GM23338 (cell line): ENCODE results near the gene KIAA1549. TPM values are rescaled to one million over a fixed set of nuclear protein-coding genes. Genes with fewer than 3 reads are reported as not detected.

Experiments
- ATAC-seq: fragments of 200-7000 bp; cut with Tn5 transposase; 3 replicates; pipeline ENCODE4 v1.9.1; 2020
- DNase-seq: peaks from one replicate; pipeline ENCODE4 v3.0.0-alpha.2; 2015; ENCODE audit warnings: low spot score
- H2AFZ ChIP-seq: fragments of 200-600 bp; sonication (generic); 2 replicates; pipeline ENCODE4 v1.8.0; 2016; ENCODE audit warnings: antibody characterized with exemption, mild to moderate bottlenecking, moderate library complexity
- H3F3A ChIP-seq: fragments of 200-600 bp; sonication (generic); replicated peaks from 2 replicates; pipeline ENCODE4 v1.8.0; 2017; ENCODE audit warnings: antibody characterized with exemption, mixed run types, low read depth
- H3K27ac ChIP-seq: fragments of 200-600 bp; sonication (generic); 2 replicates; pipeline ENCODE4 v1.6.1; 2016; ENCODE audit warnings: low read depth
- H3K27me3 ChIP-seq: fragments of 200-600 bp; sonication (generic); 2 replicates; pipeline ENCODE4 v1.8.0; 2016; ENCODE audit warnings: mild to moderate bottlenecking, mixed run types, moderate library complexity; ENCODE audit not compliant: insufficient read depth
- H3K36me3 ChIP-seq: fragments of 200-600 bp; sonication (generic); 2 replicates; pipeline ENCODE4 v1.8.0; 2016; ENCODE audit warnings: mild to moderate bottlenecking; ENCODE audit not compliant: insufficient read depth
- H3K4me1 ChIP-seq: fragments of 200-600 bp; sonication (generic); 2 replicates; pipeline ENCODE4 v1.8.0; 2016; ENCODE audit warnings: mild to moderate bottlenecking, moderate library complexity; ENCODE audit not compliant: insufficient read depth
- H3K4me2 ChIP-seq: fragments of 200-600 bp; sonication (generic); 2 replicates; pipeline ENCODE4 v1.7.1; 2017; ENCODE audit warnings: mixed run types
- H3K4me3 ChIP-seq: fragments of 200-600 bp; sonication (generic); 2 replicates; pipeline ENCODE4 v1.6.1; 2016; ENCODE audit warnings: mixed run types
- H3K79me2 ChIP-seq: fragments of 200-600 bp; sonication (generic); replicated peaks from 2 replicates; pipeline ENCODE4 v1.8.0; 2017; ENCODE audit warnings: mild to moderate bottlenecking; ENCODE audit not compliant: insufficient read depth
- H3K9me2 ChIP-seq: fragments of 200-600 bp; sonication (generic); 2 replicates; pipeline ENCODE4 v1.8.0; 2017; ENCODE audit not compliant: insufficient read depth
- H4K20me1 ChIP-seq: fragments of 200-600 bp; sonication (generic); replicated peaks from 2 replicates; pipeline ENCODE4 v1.8.0; 2017; ENCODE audit warnings: mild to moderate bottlenecking; ENCODE audit not compliant: insufficient read depth
- H3K27ac Mint-ChIP-seq: 2 replicates; pipeline ENCODE4 v1.8.0; 2020; ENCODE audit warnings: inconsistent platforms, mild to moderate bottlenecking, moderate library complexity, mixed read lengths
- H3K27me3 Mint-ChIP-seq: 3 replicates; pipeline ENCODE4 v1.8.0; 2022; ENCODE audit warnings: low read depth, mild to moderate bottlenecking, moderate library complexity, mixed read lengths, inconsistent platforms; ENCODE audit not compliant: insufficient read depth, poor library complexity
- H3K36me3 Mint-ChIP-seq: 3 replicates; pipeline ENCODE4 v1.8.0; 2021; ENCODE audit warnings: low read depth, mild to moderate bottlenecking, inconsistent platforms, moderate library complexity, mixed read lengths
- H3K4me1 Mint-ChIP-seq: 3 replicates; pipeline ENCODE4 v1.8.0; 2020; ENCODE audit warnings: mild to moderate bottlenecking, inconsistent platforms, mixed read lengths
- H3K4me3 Mint-ChIP-seq: 3 replicates; pipeline ENCODE4 v1.8.0; 2021; ENCODE audit warnings: moderate library complexity, mild to moderate bottlenecking, inconsistent platforms, mixed read lengths
- H3K9me3 Mint-ChIP-seq: 3 replicates; pipeline ENCODE4 v1.8.0; 2020; ENCODE audit warnings: moderate library complexity, mild to moderate bottlenecking, inconsistent platforms, mixed read lengths
- EZH2 ChIP-seq: fragments of 200-600 bp; sonication (generic); IDR thresholded peaks from one replicate; pipeline ENCODE4 v1.8.0; 2017; ENCODE audit warnings: antibody characterized with exemption, mild to moderate bottlenecking, low read depth; ENCODE audit not compliant: unreplicated experiment
- EZH2phosphoT487 ChIP-seq: fragments of 200-600 bp; sonication (generic); IDR thresholded peaks from one replicate; pipeline ENCODE4 v1.8.1; 2018; ENCODE audit warnings: antibody characterized with exemption; ENCODE audit not compliant: unreplicated experiment
- JUNB ChIP-seq: IDR thresholded peaks from one replicate; pipeline ENCODE4 v1.6.1; 2016; ENCODE audit warnings: antibody characterized with exemption; ENCODE audit not compliant: unreplicated experiment
- NANOG ChIP-seq: IDR thresholded peaks from 2 replicates; pipeline ENCODE4 v1.6.1; 2016; ENCODE audit warnings: antibody characterized with exemption, borderline replicate concordance
- POLR2AphosphoS5 ChIP-seq: IDR thresholded peaks from 2 replicates; pipeline ENCODE4 v1.6.1; 2016; ENCODE audit warnings: antibody characterized with exemption, low read depth
- STAT1 ChIP-seq: IDR thresholded peaks from one replicate; pipeline ENCODE4 v1.6.1; 2016; ENCODE audit warnings: antibody characterized with exemption; ENCODE audit not compliant: unreplicated experiment
- ZNF114 ChIP-seq: fragments of 250-450 bp; sonication (Bioruptor Pico); IDR thresholded peaks from 2 replicates; pipeline ENCODE4 v1.5.0; 2020; ENCODE audit warnings: mild to moderate bottlenecking, moderate library complexity
- ZNF462 ChIP-seq: fragments of 250-450 bp; sonication (Bioruptor Pico); IDR thresholded peaks from 2 replicates; pipeline ENCODE4 v1.5.0; 2020; ENCODE audit warnings: mild to moderate bottlenecking, moderate library complexity
- polyA plus RNA-seq: library from polyadenylated mRNA; unstranded; fragments of >200 nt; fragmentation: Nextera tagmentation; extraction: Ambion mirVana; gene quantifications from 2 replicates; pipeline ENCODE4 v1.2.1, GENCODE V29; 2016
- total RNA-seq: library from RNA; depleted of rRNA; stranded (reverse); fragments of >200 nt; shearing (Covaris generic); gene quantifications from 2 replicates; pipeline ENCODE4 v1.2.3, GENCODE V29; 2014
- TF ChIP-seq, protein P1 (sequence below), 2 experiments: fragments of 200-600 bp in 1 of 2; sonication (generic) in 1 of 2; conservative IDR thresholded peaks; 2 replicates each; pipeline versions ENCODE4 v1.5.1 to v1.6.1; 2016 to 2017; ENCODE audit warnings: antibody characterized with exemption in 2 of 2, low read depth in 2 of 2, mild to moderate bottlenecking in 2 of 2, moderate library complexity in 1 of 2

The KIAA1549 gene
- total and polyA plus RNA-seq, 2 experiments from 2014 or later, result 3.6 to 13.5 TPM

GRCh38 chr7:138848056-138848980 lies 132.9 kb downstream of the KIAA1549 start (continued):
- TF ChIP-seq ZNF462 (CRISPR knock-in tag), result no peak
- no peak for TF ChIP-seq NANOG
- no peak for TF ChIP-seq STAT1
- TF ChIP-seq JUNB, result no peak
- TF ChIP-seq ZNF114 (CRISPR knock-in tag), result no peak
- TF ChIP-seq EZH2, result no peak

DNA sequence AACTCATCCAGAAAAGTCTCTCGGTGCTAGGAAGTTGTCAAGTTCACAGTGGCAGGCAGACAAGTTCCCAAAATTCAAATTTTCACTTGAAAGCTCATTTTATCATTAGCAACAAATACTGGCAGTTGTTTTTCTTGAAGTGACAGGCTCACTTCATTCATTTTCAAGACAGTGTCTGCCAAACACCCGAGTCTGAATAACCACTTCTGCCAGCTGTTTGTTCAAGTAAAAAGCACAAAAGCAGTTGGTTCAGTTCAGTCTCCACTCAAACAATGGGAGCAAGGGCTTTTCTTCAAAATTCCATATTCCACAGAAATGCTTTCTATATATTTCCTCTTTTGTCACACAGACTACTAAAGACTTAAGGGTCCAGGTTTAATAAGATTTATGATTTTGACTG lies 135.5 kb downstream of the KIAA1549 start:
- DNase-seq, result no peak
- Histone ChIP-seq H3K4me1 (peaks cover 6% of the 10 kb centered on the region; the same call in 1 of the 2 replicates), H3F3A (no peaks in the 10 kb centered on the region), H3K79me2 (no peaks in the 10 kb centered on the region), H3K36me3 (peaks cover 12% of the 10 kb centered on the region; the same call in 1 of the 2 replicates), H3K27me3 (no peaks in the 10 kb centered on the region), H3K4me3 (no peak overlapping the region), H3K4me2 (no peak overlapping the region), H2AFZ (no peak overlapping the region), H4K20me1 (no peaks in the 10 kb centered on the region), H3K27ac (no peak overlapping the region), H3K9me2 (no peaks in the 10 kb centered on the region)
- Mint-ChIP-seq H3K27me3 (peaks cover 4% of the 10 kb centered on the region), H3K27ac (no peak overlapping the region), H3K4me1 (peaks cover 12% of the 10 kb centered on the region; the same call in 2 of the 3 replicates), H3K4me3 (no peak overlapping the region), H3K9me3 (peaks cover 8% of the 10 kb centered on the region; the same call in 2 of the 3 replicates), H3K36me3 (peaks cover 27% of the 10 kb centered on the region)
- no peak for ATAC-seq
- TF ChIP-seq EZH2 (no peak), ZNF114 (CRISPR knock-in tag) (no peak), NANOG (no peak), EZH2phosphoT487 (no peak), JUNB (no peak), POLR2AphosphoS5 (no peak)
- TF ChIP-seq, protein P1, sequence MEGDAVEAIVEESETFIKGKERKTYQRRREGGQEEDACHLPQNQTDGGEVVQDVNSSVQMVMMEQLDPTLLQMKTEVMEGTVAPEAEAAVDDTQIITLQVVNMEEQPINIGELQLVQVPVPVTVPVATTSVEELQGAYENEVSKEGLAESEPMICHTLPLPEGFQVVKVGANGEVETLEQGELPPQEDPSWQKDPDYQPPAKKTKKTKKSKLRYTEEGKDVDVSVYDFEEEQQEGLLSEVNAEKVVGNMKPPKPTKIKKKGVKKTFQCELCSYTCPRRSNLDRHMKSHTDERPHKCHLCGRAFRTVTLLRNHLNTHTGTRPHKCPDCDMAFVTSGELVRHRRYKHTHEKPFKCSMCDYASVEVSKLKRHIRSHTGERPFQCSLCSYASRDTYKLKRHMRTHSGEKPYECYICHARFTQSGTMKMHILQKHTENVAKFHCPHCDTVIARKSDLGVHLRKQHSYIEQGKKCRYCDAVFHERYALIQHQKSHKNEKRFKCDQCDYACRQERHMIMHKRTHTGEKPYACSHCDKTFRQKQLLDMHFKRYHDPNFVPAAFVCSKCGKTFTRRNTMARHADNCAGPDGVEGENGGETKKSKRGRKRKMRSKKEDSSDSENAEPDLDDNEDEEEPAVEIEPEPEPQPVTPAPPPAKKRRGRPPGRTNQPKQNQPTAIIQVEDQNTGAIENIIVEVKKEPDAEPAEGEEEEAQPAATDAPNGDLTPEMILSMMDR (conservative IDR thresholded peaks at IDR 0.05; ENCODE audit: low read depth in 2 of 2), result no peak
